Epithelial cell of proximal tubule (primary cell): ENCODE data around the gene TRAF1. TPM values are rescaled to one million over a fixed set of nuclear protein-coding genes. Genes with fewer than 3 reads are reported as not detected.
"Not testable (repeated sequence)": the region's sequence is repeated elsewhere in the genome, so short reads cannot be mapped to it uniquely, and the experiment has no call there.

Experiments used
- DNase-seq: peaks from one replicate; pipeline ENCODE4 v3.0.0-alpha.2; 2011; ENCODE audit warnings: low read depth
- H3K4me3 ChIP-seq: 2 replicates; pipeline ENCODE4 v1.5.1; 2011; ENCODE audit warnings: low read depth, mild to moderate bottlenecking, low read length
- total RNA-seq: library from RNA; depleted of rRNA; stranded (reverse); fragments of >200 nt; gene quantifications from 2 replicates; pipeline ENCODE4 v1.2.3, GENCODE V29; 2015
- TF ChIP-seq, protein P1 (sequence below): conservative IDR thresholded peaks from 2 replicates; pipeline ENCODE4 v1.5.1; 2012; ENCODE audit warnings: low read depth, mild to moderate bottlenecking, low read length

TRAF1 gene, protein sequence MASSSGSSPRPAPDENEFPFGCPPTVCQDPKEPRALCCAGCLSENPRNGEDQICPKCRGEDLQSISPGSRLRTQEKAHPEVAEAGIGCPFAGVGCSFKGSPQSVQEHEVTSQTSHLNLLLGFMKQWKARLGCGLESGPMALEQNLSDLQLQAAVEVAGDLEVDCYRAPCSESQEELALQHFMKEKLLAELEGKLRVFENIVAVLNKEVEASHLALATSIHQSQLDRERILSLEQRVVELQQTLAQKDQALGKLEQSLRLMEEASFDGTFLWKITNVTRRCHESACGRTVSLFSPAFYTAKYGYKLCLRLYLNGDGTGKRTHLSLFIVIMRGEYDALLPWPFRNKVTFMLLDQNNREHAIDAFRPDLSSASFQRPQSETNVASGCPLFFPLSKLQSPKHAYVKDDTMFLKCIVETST
- 4.5 and 5.9 TPM in 2 replicates for total RNA-seq

DNA sequence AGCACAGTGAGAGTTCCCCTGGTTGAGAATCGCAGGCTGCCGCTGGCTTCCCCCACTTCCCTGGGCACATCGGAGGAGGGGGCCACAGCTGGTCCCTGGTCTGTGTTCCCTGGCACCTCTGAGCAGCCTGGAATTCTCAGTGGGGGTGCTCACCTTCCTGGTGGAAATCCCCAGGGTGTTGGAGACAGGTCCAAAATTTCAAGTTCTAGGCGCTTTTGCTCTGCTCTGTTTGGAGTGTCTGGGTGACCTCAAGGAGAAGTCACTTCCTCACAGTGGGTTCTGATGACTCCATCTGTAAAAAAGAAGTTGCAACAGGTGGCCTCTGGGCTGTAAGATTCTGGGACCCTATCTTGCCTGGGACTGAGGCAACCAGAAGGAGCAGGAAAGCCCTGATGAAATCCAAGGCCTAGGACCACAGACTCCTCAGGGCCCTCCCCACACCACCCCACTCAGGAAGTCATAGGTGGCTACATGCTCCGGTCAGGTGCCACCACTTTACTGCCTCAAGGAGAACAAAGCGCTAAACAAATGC is at the start of gene TRAF1:
TRAF1 (minus strand) TSS at position 400 of the 532 bp plus-strand sequence. CDS start 721 bp downstream, outside the sequence.
- TF ChIP-seq, protein P1, sequence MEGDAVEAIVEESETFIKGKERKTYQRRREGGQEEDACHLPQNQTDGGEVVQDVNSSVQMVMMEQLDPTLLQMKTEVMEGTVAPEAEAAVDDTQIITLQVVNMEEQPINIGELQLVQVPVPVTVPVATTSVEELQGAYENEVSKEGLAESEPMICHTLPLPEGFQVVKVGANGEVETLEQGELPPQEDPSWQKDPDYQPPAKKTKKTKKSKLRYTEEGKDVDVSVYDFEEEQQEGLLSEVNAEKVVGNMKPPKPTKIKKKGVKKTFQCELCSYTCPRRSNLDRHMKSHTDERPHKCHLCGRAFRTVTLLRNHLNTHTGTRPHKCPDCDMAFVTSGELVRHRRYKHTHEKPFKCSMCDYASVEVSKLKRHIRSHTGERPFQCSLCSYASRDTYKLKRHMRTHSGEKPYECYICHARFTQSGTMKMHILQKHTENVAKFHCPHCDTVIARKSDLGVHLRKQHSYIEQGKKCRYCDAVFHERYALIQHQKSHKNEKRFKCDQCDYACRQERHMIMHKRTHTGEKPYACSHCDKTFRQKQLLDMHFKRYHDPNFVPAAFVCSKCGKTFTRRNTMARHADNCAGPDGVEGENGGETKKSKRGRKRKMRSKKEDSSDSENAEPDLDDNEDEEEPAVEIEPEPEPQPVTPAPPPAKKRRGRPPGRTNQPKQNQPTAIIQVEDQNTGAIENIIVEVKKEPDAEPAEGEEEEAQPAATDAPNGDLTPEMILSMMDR, result no peak
- no peak for DNase-seq
- no peak within 1 kb of the TSS for H3K4me3 ChIP-seq

DNA sequence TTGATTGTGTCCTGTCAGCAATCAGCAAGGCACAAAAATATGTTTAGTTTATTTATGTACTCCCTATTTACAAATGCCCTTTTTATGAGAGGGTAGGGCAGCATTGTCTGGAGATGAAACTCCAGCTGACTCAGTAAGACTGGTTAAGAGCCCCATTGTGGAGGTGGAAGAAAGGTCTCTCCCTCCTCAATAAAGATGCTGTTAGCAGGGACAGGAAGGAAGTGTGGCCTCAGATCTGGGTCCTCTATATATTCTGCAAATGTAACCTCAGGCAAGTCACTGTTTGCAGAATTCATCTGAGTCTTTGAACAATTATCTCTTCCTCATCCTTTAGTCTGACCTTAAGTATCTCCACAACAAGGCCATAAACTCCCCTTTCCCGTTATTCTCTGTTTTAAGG is 48.3 kb upstream of the TRAF1 start:
- DNase-seq, result no peak
- H3K4me3 ChIP-seq, result no peak overlapping the region
- TF ChIP-seq, protein P1, result no peak

DNA sequence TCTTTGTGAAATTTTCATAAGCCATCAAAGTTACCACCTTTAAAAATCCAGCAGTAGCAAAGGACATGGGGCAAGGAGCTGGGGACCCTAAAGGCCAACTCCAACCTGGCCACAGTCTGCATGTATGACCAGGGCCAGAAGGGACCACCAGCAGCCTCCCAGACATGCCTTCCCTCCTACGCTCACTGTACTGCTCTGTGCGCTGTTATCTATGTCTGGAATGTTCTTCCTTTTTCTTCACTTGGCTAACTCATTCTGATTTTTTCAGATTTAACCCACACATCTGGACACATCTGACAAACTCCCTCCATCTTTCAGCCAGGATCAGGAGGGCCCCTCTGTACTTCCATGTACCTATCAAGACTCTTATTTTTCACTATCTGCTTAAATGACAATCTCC is 47.6 kb upstream of the TRAF1 start:
- no peak for DNase-seq
- no peak overlapping the region for H3K4me3 ChIP-seq
- TF ChIP-seq, protein P1, result no peak

DNA sequence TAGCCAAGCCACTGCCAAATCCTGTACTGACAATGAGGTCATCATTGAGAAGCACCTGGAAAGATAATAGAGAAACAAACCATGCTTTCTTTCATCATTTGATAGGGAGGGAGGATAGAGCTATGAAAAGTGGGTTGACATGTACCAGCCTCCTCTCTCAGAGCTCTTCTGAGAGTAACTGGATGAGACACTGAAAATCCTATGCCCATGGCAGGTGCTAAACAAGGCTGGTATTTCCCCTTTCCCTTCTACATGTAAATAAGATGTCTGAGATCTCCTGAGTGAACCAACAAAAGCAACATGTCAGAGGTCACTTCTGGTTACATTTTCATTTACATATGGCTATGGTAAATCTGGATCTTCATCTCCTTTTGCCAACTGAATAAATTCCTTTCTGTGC is 45.3 kb upstream of the TRAF1 start:
- no peak overlapping the region for H3K4me3 ChIP-seq
- no peak for DNase-seq
- TF ChIP-seq, protein P1, result no peak

DNA sequence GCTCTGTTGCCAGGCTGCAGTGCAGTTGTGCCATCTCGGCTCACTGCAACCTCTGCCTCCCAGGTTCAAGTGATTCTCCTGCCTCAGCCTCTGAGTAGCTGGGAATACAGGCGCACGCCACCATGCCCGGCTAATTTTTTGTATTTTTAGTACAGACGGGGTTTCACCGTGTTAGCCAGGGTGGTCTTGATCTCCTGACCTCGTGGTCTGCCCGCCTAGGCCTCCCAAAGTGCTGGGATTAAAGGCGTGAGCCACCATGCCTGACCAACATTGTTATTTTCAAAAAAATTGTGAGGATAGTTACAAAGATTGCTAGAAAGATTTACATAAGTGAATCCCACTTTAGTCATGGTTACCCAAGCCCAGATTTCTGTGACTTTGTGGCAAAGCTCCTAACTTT is 44.9 kb upstream of the TRAF1 start:
- not testable (repeated sequence) for H3K4me3 ChIP-seq, DNase-seq

DNA sequence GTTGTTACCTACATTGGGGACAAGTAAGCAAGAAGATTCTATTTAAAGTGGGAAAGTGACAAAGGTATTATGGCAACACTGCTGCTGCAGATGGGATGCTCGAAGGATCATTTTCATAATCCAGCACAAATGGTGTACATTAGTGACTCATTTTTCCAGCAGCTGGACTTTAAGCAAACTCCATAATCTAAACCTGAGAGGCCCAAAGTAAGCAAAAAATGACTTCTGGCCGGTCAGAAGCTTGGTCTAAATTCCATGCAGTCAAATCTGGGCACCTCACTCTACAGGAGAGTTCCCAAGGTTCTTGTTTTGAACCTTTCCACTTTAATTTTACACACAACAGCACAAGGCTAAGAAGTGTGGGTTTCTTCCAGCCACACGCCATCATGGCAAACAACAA is 43.6 kb upstream of the TRAF1 start:
- no peak overlapping the region for H3K4me3 ChIP-seq
- no peak for DNase-seq
- TF ChIP-seq, protein P1, result no peak

DNA sequence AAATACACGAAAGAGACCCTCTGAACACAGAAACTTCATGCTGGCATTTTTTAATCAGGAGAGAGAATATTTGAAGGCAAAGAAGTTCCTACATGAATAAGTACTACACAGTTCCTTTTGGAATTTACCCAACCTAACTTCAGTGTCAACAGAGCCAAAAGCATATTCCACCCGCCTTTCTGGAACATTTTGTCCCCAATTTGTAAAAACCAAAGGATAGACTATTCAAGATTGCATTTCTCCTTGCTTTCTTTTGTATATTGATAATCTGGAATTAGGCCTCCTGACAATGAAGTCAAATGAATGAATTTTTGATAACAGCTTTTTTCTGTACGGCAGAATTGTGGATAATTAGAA is 39.4 kb upstream of the TRAF1 start:
- no peak for DNase-seq
- no peak overlapping the region for H3K4me3 ChIP-seq
- TF ChIP-seq, protein P1, result no peak
